Mesothelial cell of epicardium (in vitro differentiated cells): ENCODE results near the gene SREK1. TPM values are rescaled to one million over a fixed set of nuclear protein-coding genes. Genes with fewer than 3 reads are reported as not detected.

Source experiments
- DNase-seq, 2 experiments: peaks; one replicate each; pipeline ENCODE4 v3.0.0; 2021; ENCODE audit warnings: low spot score in 2 of 2; ENCODE audit not compliant: unreplicated experiment in 2 of 2
- H3K27ac Mint-ChIP-seq: 2 replicates; pipeline ENCODE4 v1.8.0; 2021; ENCODE audit warnings: mixed read lengths
- H3K27me3 Mint-ChIP-seq: 2 replicates; pipeline ENCODE4 v1.8.0; 2021; ENCODE audit warnings: low read depth, mixed read lengths
- H3K36me3 Mint-ChIP-seq: 2 replicates; pipeline ENCODE4 v1.8.0; 2021; ENCODE audit warnings: mixed read lengths
- H3K4me1 Mint-ChIP-seq: 2 replicates; pipeline ENCODE4 v1.8.0; 2021; ENCODE audit warnings: mixed read lengths
- H3K4me3 Mint-ChIP-seq: 2 replicates; pipeline ENCODE4 v1.8.0; 2021; ENCODE audit warnings: mild to moderate bottlenecking, moderate library complexity, mixed read lengths
- H3K9me3 Mint-ChIP-seq: 2 replicates; pipeline ENCODE4 v1.8.0; 2021; ENCODE audit warnings: mixed read lengths
- CTCF ChIP-seq: fragments of 200-600 bp; sonication (generic); IDR thresholded peaks from one replicate; pipeline ENCODE4 v1.5.0; 2021; ENCODE audit warnings: antibody characterized with exemption; ENCODE audit not compliant: unreplicated experiment
- total RNA-seq: library from RNA; stranded (reverse); gene quantifications from 3 replicates; pipeline ENCODE4 v1.2.1, GENCODE V29; 2021

Gene SREK1
- total RNA-seq, 1 donor from 2014 or later: 142 TPM

- H3K27me3 Mint-ChIP-seq: peaks cover 15% of the 10 kb centered on the region
- TF ChIP-seq CTCF: no peak
- no peak overlapping the region for H3K4me3 Mint-ChIP-seq
- peaks cover 1% of the 10 kb centered on the region for H3K36me3 Mint-ChIP-seq
- no peak for DNase-seq
- H3K9me3 Mint-ChIP-seq: peaks cover 8% of the 10 kb centered on the region
- H3K4me1 Mint-ChIP-seq: peaks cover 12% of the 10 kb centered on the region
- H3K27ac Mint-ChIP-seq: no peak overlapping the region
Measured at GRCh38 chr5:66232706-66233445, 88.8 kb downstream of the SREK1 start.

Other genes with a start within 250 kb of the SREK1 start
- 75.7 to 83.3 TPM (median 81.8 TPM) in 3 replicates for gene ERBIN, start 217.7 kb upstream of the SREK1 start, total RNA-seq